K562 (cell line): ENCODE measurements around the gene ZSCAN2. TPM values are rescaled to one million over a fixed set of nuclear protein-coding genes. Genes with fewer than 3 reads are reported as not detected.
A peak's percentile ranks its signal among the peaks of the same experiment; 100 is the strongest.

Experiments
- HOXB6 ChIP-seq: fragments of 250-450 bp; sonication (Bioruptor Pico); IDR thresholded peaks from 2 replicates; pipeline ENCODE4 v1.5.1; 2022; ENCODE audit warnings: mild to moderate bottlenecking, borderline replicate concordance
- KDM4B ChIP-seq, 2 experiments: fragments of 450-650 bp in 1 of 2; sonication (generic) in 1 of 2; IDR thresholded peaks; 2 replicates each; pipeline ENCODE4 v1.6.1; 2016 to 2017; ENCODE audit warnings: borderline replicate concordance in 2 of 2, antibody characterized with exemption in 1 of 2, low read depth in 1 of 2, mild to moderate bottlenecking in 1 of 2
- KLF10 ChIP-seq: fragments of 250-450 bp; sonication (Bioruptor Pico); IDR thresholded peaks from 2 replicates; pipeline ENCODE4 v1.6.1; 2021; ENCODE audit warnings: matching md5 sums
- L3MBTL2 ChIP-seq: fragments of 450-650 bp; IDR thresholded peaks from 2 replicates; pipeline ENCODE4 v1.6.1; 2016; ENCODE audit warnings: mild to moderate bottlenecking, moderate library complexity
- MXI1 ChIP-seq: IDR thresholded peaks from 2 replicates; pipeline ENCODE4 v1.6.1; 2011; ENCODE audit warnings: low read depth, mild to moderate bottlenecking, improper control_type of control experiment, low read length
- PHB2 ChIP-seq: fragments of 450-650 bp; IDR thresholded peaks from 2 replicates; pipeline ENCODE4 v1.6.1; 2017; ENCODE audit warnings: low read depth
- polyA plus RNA-seq, 8 experiments: library from polyadenylated mRNA; depleted of rRNA in 4 of 8; stranded (reverse) in 5 of 8; unstranded in 3 of 8; fragments of >200 nt; fragmentation: Nextera tagmentation in 2 of 8; fragmentation: Illumina TruSeq in 1 of 8; extraction: Ambion mirVana in 2 of 8; extraction: Trizol in 1 of 8; gene quantifications; 2 replicates each; pipeline versions ENCODE4 v1.2.1 to v1.2.3, GENCODE V29; 2011 to 2014; ENCODE audit warnings: inconsistent platforms in 1 of 8, missing spikeins in 1 of 8
- total RNA-seq, 7 experiments: library from RNA; depleted of rRNA in 6 of 7; stranded (reverse); fragments of >200 nt in 6 of 7; fragmentation: Illumina TruSeq in 2 of 7; extraction: Trizol in 2 of 7; gene quantifications; 2 replicates each; pipeline versions ENCODE4 v1.2.1 to v1.2.3, GENCODE V29; 2011 to 2021; ENCODE audit warnings: low replicate concordance in 1 of 7
- TF ChIP-seq, protein P1 (sequence below): fragments of 450-650 bp; IDR thresholded peaks from 2 replicates; pipeline ENCODE4 v1.6.1; 2016; ENCODE audit warnings: borderline replicate concordance
- TF ChIP-seq, protein P2 (sequence below), 2 experiments: fragments of 450-650 bp; IDR thresholded peaks; 2 replicates each; pipeline ENCODE4 v1.6.1; 2016; ENCODE audit warnings: mild to moderate bottlenecking in 2 of 2, borderline replicate concordance in 1 of 2, low read depth in 1 of 2, moderate library complexity in 1 of 2
- TF ChIP-seq, protein P3 (sequence below): fragments of 450-650 bp; formaldehyde crosslinking; IDR thresholded peaks from 2 replicates; pipeline ENCODE4 v1.4.0; 2022; ENCODE audit warnings: missing genetic modification characterization
- TF ChIP-seq, protein P4 (sequence below), 3 experiments: fragments of 200-800 bp in 1 of 3; fragments of 250-450 bp in 1 of 3; fragments of 450-650 bp in 1 of 3; sonication (Bioruptor Pico) in 1 of 3; sonication (Bioruptor generic) in 1 of 3; formaldehyde crosslinking in 1 of 3; IDR thresholded peaks; 2 replicates each; pipeline versions ENCODE4 v1.6.1 to v1.8.0; 2016 to 2022; ENCODE audit warnings: mild to moderate bottlenecking in 2 of 3, missing genetic modification characterization in 2 of 3, missing compliant biosample characterization in 1 of 3, moderate library complexity in 1 of 3

Gene ZSCAN2
- total and polyA plus RNA-seq, 9 of the 15 experiments (the other 6 are each of a cell fraction or from before 2014, with no cell fraction given), result 1.7 to 14.2 (median 6.6) TPM

DNA sequence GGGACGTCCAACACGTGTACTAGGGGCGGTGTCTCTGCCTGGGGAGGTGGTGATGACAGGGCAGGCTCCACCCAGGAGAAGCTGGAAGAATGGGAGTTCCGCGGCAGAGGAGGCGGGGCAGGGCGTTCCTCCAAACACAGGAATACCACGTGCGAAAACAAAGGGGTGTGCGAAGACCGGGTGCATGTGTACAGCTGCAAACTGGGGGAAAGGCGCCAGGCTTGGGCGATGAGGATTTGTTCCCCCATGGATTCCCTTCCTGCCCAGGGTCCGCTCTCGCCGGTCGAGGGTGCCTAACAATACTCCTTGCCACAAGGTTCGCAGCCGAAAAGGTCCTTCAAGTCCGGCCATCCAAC is 500 bp upstream of the ZSCAN2 start (continued):
- TF ChIP-seq, protein P1, sequence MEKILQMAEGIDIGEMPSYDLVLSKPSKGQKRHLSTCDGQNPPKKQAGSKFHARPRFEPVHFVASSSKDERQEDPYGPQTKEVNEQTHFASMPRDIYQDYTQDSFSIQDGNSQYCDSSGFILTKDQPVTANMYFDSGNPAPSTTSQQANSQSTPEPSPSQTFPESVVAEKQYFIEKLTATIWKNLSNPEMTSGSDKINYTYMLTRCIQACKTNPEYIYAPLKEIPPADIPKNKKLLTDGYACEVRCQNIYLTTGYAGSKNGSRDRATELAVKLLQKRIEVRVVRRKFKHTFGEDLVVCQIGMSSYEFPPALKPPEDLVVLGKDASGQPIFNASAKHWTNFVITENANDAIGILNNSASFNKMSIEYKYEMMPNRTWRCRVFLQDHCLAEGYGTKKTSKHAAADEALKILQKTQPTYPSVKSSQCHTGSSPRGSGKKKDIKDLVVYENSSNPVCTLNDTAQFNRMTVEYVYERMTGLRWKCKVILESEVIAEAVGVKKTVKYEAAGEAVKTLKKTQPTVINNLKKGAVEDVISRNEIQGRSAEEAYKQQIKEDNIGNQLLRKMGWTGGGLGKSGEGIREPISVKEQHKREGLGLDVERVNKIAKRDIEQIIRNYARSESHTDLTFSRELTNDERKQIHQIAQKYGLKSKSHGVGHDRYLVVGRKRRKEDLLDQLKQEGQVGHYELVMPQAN, result peak; percentile 98
- TF ChIP-seq L3MBTL2 (peak; percentile 100), PHB2 (no peak), KLF10 (CRISPR knock-in tag) (no peak), HOXB6 (CRISPR knock-in tag) (no peak), KDM4B (IDR thresholded peaks at IDR 0.05; ENCODE audit: borderline replicate concordance in 2 of 2, low read depth in 1 of 2) (no peak), MXI1 (peak; percentile 95)
- TF ChIP-seq, protein P2, sequence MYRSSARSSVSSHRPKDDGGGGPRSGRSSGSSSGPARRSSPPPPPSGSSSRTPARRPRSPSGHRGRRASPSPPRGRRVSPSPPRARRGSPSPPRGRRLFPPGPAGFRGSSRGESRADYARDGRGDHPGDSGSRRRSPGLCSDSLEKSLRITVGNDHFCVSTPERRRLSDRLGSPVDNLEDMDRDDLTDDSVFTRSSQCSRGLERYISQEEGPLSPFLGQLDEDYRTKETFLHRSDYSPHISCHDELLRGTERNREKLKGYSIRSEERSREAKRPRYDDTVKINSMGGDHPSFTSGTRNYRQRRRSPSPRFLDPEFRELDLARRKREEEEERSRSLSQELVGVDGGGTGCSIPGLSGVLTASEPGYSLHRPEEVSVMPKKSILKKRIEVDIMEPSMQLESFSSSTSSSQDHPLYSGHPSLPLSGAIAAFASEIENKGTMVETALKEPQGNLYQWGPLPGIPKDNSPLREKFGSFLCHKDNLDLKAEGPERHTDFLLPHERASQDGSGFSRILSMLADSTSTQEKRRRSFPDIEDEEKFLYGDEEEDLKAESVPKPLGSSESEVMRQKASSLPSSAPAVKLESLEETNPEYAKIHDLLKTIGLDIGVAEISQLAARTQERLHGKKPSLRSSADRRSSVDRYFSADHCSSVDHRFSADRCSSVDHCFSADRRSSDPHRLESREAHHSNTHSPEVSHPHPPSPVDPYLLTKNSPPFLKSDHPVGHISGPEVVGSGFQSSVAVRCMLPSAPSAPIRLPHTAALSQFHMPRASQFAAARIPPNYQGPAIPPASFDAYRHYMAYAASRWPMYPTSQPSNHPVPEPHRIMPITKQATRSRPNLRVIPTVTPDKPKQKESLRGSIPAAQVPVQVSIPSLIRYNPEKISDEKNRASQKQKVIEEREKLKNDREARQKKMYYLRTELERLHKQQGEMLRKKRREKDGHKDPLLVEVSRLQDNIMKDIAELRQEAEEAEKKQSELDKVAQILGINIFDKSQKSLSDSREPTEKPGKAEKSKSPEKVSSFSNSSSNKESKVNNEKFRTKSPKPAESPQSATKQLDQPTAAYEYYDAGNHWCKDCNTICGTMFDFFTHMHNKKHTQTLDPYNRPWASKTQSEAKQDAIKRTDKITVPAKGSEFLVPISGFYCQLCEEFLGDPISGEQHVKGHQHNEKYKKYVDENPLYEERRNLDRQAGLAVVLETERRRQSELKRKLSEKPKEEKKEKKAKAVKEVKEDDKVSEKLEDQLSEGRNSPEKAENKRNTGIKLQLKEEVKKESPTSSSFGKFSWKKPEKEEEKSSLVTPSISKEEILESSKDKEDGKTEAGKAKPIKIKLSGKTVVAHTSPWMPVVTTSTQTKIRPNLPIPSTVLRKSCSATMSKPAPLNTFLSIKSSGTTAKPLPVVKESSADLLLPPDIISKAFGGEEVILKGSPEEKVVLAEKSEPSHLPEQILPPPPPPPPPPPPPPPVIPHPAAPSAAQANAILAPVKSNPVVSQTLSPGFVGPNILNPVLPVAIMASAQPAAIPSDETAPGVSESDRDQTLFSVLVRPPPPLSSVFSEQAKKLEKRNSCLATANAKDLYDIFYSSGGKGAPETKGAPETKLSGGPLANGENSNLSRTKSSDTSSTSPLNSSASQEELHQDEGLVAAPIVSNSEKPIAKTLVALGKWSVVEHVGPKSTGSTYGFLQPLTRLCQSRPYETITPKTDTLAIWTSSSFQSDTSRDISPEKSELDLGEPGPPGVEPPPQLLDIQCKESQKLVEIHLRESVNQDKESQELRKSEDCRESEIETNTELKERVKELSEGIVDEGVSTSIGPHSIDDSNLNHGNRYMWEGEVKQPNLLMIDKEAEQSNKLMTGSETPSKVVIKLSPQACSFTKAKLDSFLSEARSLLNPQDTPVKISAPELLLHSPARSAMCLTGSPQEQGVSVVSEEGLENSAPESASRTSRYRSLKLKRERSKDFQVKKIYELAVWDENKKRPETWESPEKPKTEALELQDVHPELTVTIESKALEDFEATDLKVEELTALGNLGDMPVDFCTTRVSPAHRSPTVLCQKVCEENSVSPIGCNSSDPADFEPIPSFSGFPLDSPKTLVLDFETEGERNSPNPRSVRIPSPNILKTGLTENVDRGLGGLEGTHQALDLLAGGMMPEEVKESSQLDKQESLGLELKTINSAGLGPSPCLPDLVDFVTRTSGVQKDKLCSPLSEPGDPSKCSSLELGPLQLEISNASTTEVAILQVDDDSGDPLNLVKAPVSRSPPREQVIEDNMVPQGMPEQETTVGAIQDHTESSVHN (IDR thresholded peaks at IDR 0.05; ENCODE audit: borderline replicate concordance in 1 of 2, low read depth in 1 of 2), result no peak
- TF ChIP-seq, protein P3, sequence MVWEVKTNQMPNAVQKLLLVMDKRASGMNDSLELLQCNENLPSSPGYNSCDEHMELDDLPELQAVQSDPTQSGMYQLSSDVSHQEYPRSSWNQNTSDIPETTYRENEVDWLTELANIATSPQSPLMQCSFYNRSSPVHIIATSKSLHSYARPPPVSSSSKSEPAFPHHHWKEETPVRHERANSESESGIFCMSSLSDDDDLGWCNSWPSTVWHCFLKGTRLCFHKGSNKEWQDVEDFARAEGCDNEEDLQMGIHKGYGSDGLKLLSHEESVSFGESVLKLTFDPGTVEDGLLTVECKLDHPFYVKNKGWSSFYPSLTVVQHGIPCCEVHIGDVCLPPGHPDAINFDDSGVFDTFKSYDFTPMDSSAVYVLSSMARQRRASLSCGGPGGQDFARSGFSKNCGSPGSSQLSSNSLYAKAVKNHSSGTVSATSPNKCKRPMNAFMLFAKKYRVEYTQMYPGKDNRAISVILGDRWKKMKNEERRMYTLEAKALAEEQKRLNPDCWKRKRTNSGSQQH, result no peak
- TF ChIP-seq, protein P4, sequence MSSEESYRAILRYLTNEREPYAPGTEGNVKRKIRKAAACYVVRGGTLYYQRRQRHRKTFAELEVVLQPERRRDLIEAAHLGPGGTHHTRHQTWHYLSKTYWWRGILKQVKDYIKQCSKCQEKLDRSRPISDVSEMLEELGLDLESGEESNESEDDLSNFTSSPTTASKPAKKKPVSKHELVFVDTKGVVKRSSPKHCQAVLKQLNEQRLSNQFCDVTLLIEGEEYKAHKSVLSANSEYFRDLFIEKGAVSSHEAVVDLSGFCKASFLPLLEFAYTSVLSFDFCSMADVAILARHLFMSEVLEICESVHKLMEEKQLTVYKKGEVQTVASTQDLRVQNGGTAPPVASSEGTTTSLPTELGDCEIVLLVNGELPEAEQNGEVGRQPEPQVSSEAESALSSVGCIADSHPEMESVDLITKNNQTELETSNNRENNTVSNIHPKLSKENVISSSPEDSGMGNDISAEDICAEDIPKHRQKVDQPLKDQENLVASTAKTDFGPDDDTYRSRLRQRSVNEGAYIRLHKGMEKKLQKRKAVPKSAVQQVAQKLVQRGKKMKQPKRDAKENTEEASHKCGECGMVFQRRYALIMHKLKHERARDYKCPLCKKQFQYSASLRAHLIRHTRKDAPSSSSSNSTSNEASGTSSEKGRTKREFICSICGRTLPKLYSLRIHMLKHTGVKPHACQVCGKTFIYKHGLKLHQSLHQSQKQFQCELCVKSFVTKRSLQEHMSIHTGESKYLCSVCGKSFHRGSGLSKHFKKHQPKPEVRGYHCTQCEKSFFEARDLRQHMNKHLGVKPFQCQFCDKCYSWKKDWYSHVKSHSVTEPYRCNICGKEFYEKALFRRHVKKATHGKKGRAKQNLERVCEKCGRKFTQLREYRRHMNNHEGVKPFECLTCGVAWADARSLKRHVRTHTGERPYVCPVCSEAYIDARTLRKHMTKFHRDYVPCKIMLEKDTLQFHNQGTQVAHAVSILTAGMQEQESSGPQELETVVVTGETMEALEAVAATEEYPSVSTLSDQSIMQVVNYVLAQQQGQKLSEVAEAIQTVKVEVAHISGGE (CRISPR knock-in tag; IDR thresholded peaks at IDR 0.05), result no peak; a peak in 1 of 6 replicates
